Stimulated activated naive CD8-positive, alpha-beta T cell treated with anti-CD3 and anti-CD28 coated beads, Interleukin-15, Interleukin-2, amounts not matched to agents 100 ng/mL and 50 ng/mL, for 24 hours (primary cell): ENCODE measurements around the gene ADCY2.

Experiments
- H3K27ac Mint-ChIP-seq: one replicate; pipeline ENCODE4 v1.8.0; 2021; ENCODE audit warnings: mild to moderate bottlenecking, mixed read lengths
- H3K27me3 Mint-ChIP-seq: one replicate; pipeline ENCODE4 v1.8.0; 2021; ENCODE audit warnings: mixed read lengths
- H3K36me3 Mint-ChIP-seq: one replicate; pipeline ENCODE4 v1.8.0; 2021; ENCODE audit warnings: low read depth, mixed read lengths
- H3K4me1 Mint-ChIP-seq: one replicate; pipeline ENCODE4 v1.8.0; 2021; ENCODE audit warnings: low read depth, mixed read lengths
- H3K4me3 Mint-ChIP-seq: one replicate; pipeline ENCODE4 v1.8.0; 2021; ENCODE audit warnings: mild to moderate bottlenecking, mixed read lengths
- H3K9me3 Mint-ChIP-seq: one replicate; pipeline ENCODE4 v1.8.0; 2021; ENCODE audit warnings: mixed read lengths

Gene ADCY2

GRCh38 chr5:7539571-7539970 lies 143.6 kb downstream of the ADCY2 start:
- H3K27me3 Mint-ChIP-seq: no peaks in the 10 kb centered on the region
- H3K36me3 Mint-ChIP-seq: no peaks in the 10 kb centered on the region
- no peaks in the 10 kb centered on the region for H3K9me3 Mint-ChIP-seq
- H3K27ac Mint-ChIP-seq: no peak overlapping the region
- H3K4me3 Mint-ChIP-seq: no peak overlapping the region
- no peaks in the 10 kb centered on the region for H3K4me1 Mint-ChIP-seq

DNA sequence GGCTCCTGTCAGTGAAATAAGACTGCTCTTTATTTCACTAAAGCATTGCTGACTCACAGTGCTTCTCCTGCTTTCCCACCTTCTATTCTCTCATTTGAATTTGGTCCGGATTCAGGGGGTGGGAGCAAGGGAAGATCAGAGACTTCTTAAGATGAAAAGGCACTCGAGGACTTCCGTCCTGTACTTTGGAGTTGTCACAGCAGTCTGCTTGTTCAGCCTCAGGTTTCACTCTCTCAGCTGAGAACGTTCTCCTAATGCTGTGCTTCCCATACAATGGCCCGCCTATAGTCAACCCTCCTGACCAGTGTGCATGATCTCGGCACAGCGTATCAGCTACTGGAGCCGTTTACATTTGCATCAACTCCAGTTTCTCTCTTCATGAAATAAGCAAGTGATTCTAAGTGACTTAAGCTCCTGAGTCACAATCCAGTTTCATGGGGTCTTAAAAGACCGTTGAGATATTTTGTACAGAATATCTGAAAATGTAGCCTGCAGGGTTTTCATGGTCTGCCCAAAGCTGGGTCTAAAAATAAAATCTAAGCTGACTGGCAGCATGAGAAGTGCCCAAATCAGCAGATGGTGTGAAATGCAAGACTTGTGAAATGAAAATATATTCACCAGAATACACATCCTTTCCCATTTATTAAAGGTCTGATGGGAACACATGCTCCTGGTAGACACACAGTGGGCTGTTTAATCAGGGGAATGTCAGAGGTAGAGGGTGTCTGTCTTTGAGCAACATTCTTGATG lies 145.0 kb downstream of the ADCY2 start:
- H3K9me3 Mint-ChIP-seq: no peaks in the 10 kb centered on the region
- H3K36me3 Mint-ChIP-seq: no peaks in the 10 kb centered on the region
- no peak overlapping the region for H3K4me3 Mint-ChIP-seq
- H3K4me1 Mint-ChIP-seq: no peaks in the 10 kb centered on the region
- H3K27me3 Mint-ChIP-seq: no peaks in the 10 kb centered on the region
- no peak overlapping the region for H3K27ac Mint-ChIP-seq

DNA sequence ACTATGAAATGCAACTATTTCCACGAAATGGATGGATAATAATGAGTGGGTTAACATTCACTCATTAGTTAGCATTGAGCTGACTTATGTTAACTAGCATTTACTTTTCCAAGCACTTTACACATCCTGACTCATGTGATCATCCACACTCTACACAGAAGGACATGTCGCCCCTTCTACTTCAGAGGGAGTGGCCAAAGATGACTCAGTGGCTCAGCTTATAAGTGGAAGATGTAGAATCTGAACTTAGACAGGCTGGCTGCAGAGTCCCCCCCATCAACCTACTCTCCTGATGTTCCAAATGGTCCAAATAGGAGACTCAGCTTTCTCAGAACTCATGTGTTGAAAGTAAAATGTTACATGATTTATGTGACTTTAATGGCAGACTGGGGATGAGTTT lies 146.0 kb downstream of the ADCY2 start:
- H3K36me3 Mint-ChIP-seq: no peaks in the 10 kb centered on the region
- no peaks in the 10 kb centered on the region for H3K9me3 Mint-ChIP-seq
- no peaks in the 10 kb centered on the region for H3K27me3 Mint-ChIP-seq
- no peak overlapping the region for H3K27ac Mint-ChIP-seq
- H3K4me1 Mint-ChIP-seq: no peaks in the 10 kb centered on the region
- no peak overlapping the region for H3K4me3 Mint-ChIP-seq

DNA sequence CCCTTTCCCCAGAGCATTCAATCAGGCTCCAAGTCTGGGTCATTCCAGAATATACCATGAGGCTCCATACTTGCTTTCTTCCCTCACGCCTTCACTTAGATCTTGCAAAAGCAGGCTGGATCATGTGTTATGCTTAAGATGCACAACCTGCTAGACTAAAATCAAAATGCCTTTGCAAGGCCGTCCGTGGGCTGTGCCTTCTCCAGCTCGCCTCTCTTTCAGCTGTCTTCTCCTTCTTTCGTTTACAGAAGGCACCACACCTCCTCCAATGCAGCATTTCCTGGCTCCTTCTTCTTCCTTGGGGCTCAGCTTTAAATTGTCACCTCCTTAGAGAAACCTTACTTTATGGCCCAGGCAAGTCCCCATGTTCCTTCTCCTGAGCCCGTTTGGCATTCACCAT lies 150.6 kb downstream of the ADCY2 start:
- Mint-ChIP-seq H3K27ac (no peak overlapping the region), H3K27me3 (no peaks in the 10 kb centered on the region), H3K9me3 (no peaks in the 10 kb centered on the region), H3K4me3 (no peak overlapping the region), H3K36me3 (no peaks in the 10 kb centered on the region), H3K4me1 (no peaks in the 10 kb centered on the region)

DNA sequence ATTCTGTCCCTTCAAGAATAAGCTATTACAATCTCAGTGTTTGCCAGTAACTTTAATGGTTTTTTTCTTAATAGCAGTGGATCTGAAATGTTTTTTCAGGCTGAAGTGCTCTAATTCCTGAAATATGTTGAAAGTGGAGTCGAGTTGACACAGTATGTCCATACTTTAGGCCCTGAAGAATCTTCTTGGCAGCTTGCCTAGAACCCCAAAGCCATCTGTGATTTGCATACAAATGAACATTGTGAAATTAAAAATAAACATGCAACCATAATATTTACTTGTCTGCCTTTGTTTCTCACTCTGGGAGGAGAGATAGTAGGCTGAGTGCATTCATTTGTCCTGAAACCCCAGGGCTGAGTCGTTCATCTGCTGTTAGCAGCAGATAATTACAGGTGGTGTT lies 152.7 kb downstream of the ADCY2 start:
- no peak overlapping the region for H3K27ac Mint-ChIP-seq

DNA sequence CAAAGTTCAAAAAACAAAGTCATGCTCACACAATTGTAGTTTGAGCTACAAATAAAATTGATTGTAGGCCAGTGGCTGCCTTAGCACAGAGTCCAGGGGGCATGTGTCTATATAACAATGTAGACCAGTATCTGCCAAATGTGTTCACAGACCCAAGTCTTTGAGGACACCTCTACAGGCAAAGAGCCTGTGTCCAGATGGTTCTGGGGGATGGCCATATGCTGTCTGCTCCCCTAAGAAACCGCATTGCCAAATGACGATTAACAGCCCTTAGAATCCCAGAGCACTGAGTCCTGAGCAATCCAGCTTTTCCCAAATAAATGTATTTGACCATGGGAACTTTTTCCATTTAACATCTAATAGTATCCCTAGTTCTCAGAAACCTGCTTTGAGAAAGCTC lies 169.6 kb downstream of the ADCY2 start:
- H3K4me1 Mint-ChIP-seq: no peaks in the 10 kb centered on the region
- no peaks in the 10 kb centered on the region for H3K36me3 Mint-ChIP-seq
- no peaks in the 10 kb centered on the region for H3K9me3 Mint-ChIP-seq
- H3K27me3 Mint-ChIP-seq: no peaks in the 10 kb centered on the region
- H3K27ac Mint-ChIP-seq: no peak overlapping the region
- no peak overlapping the region for H3K4me3 Mint-ChIP-seq

More for the DNA sequence above, 152.7 kb downstream of the ADCY2 start:
- H3K4me1 Mint-ChIP-seq: no peaks in the 10 kb centered on the region
- no peak overlapping the region for H3K4me3 Mint-ChIP-seq
- no peaks in the 10 kb centered on the region for H3K9me3 Mint-ChIP-seq
- H3K27me3 Mint-ChIP-seq: no peaks in the 10 kb centered on the region
- no peaks in the 10 kb centered on the region for H3K36me3 Mint-ChIP-seq

- no peak overlapping the region for H3K4me3 Mint-ChIP-seq
Measured at GRCh38 chr5:7576023-7576715, 180.2 kb downstream of the ADCY2 start.

DNA sequence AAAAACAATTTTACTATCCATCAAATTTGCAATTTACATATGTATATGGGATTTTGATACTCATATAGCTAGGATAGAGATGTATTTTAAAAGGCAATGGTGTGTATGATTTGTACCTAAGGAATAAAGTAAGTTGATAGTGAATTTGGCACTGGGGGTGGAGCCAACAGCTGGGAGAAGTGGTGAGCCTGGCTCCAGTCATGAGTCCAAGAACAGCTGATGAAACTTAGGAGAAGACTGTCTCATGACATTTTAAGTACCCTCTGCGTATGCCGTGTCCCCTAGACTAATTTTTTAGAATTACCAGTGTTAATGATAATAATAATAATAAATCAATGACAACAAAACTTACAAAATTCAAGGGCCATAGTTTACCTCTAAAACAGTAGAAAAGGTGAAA lies 181.4 kb downstream of the ADCY2 start:
- Mint-ChIP-seq H3K4me1 (no peaks in the 10 kb centered on the region), H3K27me3 (peaks cover 6% of the 10 kb centered on the region), H3K4me3 (no peak overlapping the region), H3K9me3 (peaks cover 8% of the 10 kb centered on the region), H3K27ac (no peak overlapping the region), H3K36me3 (no peaks in the 10 kb centered on the region)

More at GRCh38 chr5:7576023-7576715, 180.2 kb downstream of the ADCY2 start:
- Mint-ChIP-seq H3K36me3 (no peaks in the 10 kb centered on the region), H3K27me3 (peaks cover 6% of the 10 kb centered on the region), H3K4me1 (no peaks in the 10 kb centered on the region), H3K9me3 (peaks cover 10% of the 10 kb centered on the region), H3K27ac (no peak overlapping the region)

DNA sequence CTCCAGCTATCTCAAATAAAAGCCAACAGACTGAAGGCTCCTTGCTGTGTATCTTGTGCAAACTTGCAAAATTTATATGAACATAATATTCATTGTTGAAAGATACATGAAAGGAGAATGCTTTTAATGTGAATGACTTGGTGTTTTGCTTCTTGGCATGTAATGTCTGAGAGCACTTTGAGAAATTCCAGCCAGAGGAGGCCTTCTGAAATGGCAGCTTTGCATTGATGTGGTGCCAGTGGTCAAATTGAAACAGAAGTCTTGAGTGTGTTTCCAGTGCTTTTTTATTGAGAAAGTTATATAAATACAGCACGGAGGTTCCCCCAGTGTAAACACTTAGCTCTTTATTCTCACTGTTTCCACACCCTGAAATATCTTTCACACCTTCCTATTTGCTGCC lies 182.1 kb downstream of the ADCY2 start:
- H3K4me1 Mint-ChIP-seq: no peaks in the 10 kb centered on the region
- no peak overlapping the region for H3K4me3 Mint-ChIP-seq
- no peaks in the 10 kb centered on the region for H3K36me3 Mint-ChIP-seq
- H3K27ac Mint-ChIP-seq: no peak overlapping the region
- peaks cover 6% of the 10 kb centered on the region for H3K27me3 Mint-ChIP-seq
- peaks cover 3% of the 10 kb centered on the region for H3K9me3 Mint-ChIP-seq

DNA sequence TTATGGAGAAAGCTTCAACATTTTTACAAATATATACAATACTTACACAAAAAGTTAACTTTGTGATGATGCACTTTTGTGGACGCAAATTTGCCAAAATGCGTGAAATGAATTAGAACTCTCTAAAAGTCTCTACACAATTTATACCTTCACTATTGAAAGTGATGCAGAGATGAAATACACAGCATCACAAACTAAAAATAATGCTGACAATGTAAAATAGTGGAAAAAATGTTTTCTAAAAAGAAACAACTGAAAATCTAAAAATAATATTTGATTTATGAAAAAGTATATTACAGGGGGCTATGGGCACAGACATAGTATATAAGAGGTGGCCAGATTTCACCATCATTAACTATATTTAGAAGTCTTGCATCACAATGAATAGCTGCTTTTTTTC lies 188.8 kb downstream of the ADCY2 start:
- no peak overlapping the region for H3K27ac Mint-ChIP-seq

DNA sequence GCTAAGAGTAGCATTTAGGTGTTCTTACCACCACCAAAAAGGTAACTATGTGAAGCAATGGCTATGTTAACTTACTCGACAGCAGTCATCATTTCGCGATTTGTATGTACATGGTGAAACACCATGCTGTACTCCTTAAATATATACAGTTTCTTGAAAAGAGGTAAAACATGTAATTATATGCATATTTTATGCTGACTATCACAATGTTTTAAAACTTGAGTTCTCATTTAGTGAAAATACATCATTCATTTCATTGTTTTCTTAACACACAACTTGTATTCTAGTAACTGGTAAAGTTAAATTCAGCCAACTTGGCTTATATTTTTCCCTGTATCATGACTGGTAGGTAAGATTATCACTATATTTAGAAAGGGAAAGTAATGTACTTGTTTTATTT lies 189.9 kb downstream of the ADCY2 start:
- H3K36me3 Mint-ChIP-seq: no peaks in the 10 kb centered on the region
- no peak overlapping the region for H3K27ac Mint-ChIP-seq
- no peaks in the 10 kb centered on the region for H3K27me3 Mint-ChIP-seq
- H3K4me3 Mint-ChIP-seq: no peak overlapping the region
- no peaks in the 10 kb centered on the region for H3K9me3 Mint-ChIP-seq
- H3K4me1 Mint-ChIP-seq: no peaks in the 10 kb centered on the region

More for the DNA sequence above, 188.8 kb downstream of the ADCY2 start:
- Mint-ChIP-seq H3K4me1 (no peaks in the 10 kb centered on the region), H3K27me3 (no peaks in the 10 kb centered on the region), H3K4me3 (no peak overlapping the region), H3K36me3 (no peaks in the 10 kb centered on the region), H3K9me3 (no peaks in the 10 kb centered on the region)

GRCh38 chr5:7586480-7586879 lies 190.5 kb downstream of the ADCY2 start:
- H3K4me3 Mint-ChIP-seq: no peak overlapping the region
- H3K27ac Mint-ChIP-seq: no peak overlapping the region
- no peaks in the 10 kb centered on the region for H3K9me3 Mint-ChIP-seq
- H3K27me3 Mint-ChIP-seq: no peaks in the 10 kb centered on the region
- H3K4me1 Mint-ChIP-seq: no peaks in the 10 kb centered on the region
- H3K36me3 Mint-ChIP-seq: no peaks in the 10 kb centered on the region

GRCh38 chr5:7589800-7590199 lies 193.9 kb downstream of the ADCY2 start:
- Mint-ChIP-seq H3K27me3 (no peaks in the 10 kb centered on the region), H3K4me1 (no peaks in the 10 kb centered on the region), H3K27ac (no peak overlapping the region), H3K36me3 (no peaks in the 10 kb centered on the region), H3K4me3 (no peak overlapping the region), H3K9me3 (no peaks in the 10 kb centered on the region)

DNA sequence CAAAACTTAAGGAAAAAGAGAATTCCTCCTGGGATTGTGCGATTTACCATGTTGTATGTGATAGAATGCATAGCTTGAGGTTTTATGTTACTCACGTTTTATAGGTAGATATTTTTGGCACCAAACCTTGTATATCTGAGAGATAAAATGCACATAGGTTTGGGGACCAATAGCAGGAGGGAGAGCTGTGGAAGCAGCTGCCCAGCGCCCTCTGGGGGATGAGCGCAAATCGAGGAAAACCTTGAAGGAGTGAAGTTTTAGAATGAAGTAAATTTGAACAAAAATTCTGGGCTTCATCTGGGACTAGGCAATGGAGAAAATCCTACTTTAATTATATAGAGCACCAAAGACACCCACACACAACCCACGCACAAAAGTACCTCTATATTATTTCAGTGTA lies 197.0 kb downstream of the ADCY2 start:
- H3K36me3 Mint-ChIP-seq: no peaks in the 10 kb centered on the region
- H3K4me1 Mint-ChIP-seq: no peaks in the 10 kb centered on the region
- H3K27ac Mint-ChIP-seq: no peak overlapping the region
- H3K9me3 Mint-ChIP-seq: no peaks in the 10 kb centered on the region
- H3K4me3 Mint-ChIP-seq: no peak overlapping the region
- no peaks in the 10 kb centered on the region for H3K27me3 Mint-ChIP-seq

- peaks cover 10% of the 10 kb centered on the region for H3K9me3 Mint-ChIP-seq
- H3K4me1 Mint-ChIP-seq: no peaks in the 10 kb centered on the region
- H3K36me3 Mint-ChIP-seq: no peaks in the 10 kb centered on the region
- H3K27ac Mint-ChIP-seq: no peak overlapping the region
- H3K27me3 Mint-ChIP-seq: no peaks in the 10 kb centered on the region
- H3K4me3 Mint-ChIP-seq: no peak overlapping the region
Measured at GRCh38 chr5:7597059-7597642, 201.2 kb downstream of the ADCY2 start.
